K562 (cell line): ENCODE results near the gene TTC28. TPM values are rescaled to one million over a fixed set of nuclear protein-coding genes. Genes with fewer than 3 reads are reported as not detected.

Experiments used
- ETV1 ChIP-seq: fragments of 450-650 bp; conservative IDR thresholded peaks from 2 replicates; pipeline ENCODE4 v1.6.1; 2016; ENCODE audit warnings: missing genetic modification characterization, control low read depth, low read depth, missing compliant biosample characterization
- FOXA1 ChIP-seq: fragments of 450-650 bp; IDR thresholded peaks from 2 replicates; pipeline ENCODE4 v1.6.1; 2016; ENCODE audit warnings: mild to moderate bottlenecking, borderline replicate concordance
- GATAD2A ChIP-seq: fragments of 450-650 bp; IDR thresholded peaks from 2 replicates; pipeline ENCODE4 v1.6.1; 2017
- GATAD2B ChIP-seq: fragments of 450-650 bp; IDR thresholded peaks from 2 replicates; pipeline ENCODE4 v1.6.1; 2017; ENCODE audit warnings: mild to moderate bottlenecking, borderline replicate concordance
- KAT2B ChIP-seq: IDR thresholded peaks from one replicate; pipeline ENCODE4 v1.6.1; 2012; ENCODE audit warnings: low read depth, mild to moderate bottlenecking, control low read depth, inconsistent platforms, low read length, moderate library complexity
- NFE2 ChIP-seq: IDR thresholded peaks from 2 replicates; pipeline ENCODE4 v1.6.1; 2014; ENCODE audit warnings: antibody characterized with exemption, low read depth
- POU5F1 ChIP-seq: fragments of 150-350 bp; IDR thresholded peaks from 2 replicates; pipeline ENCODE4 v1.6.1; 2014; ENCODE audit warnings: borderline replicate concordance, low read length, low read depth, mild to moderate bottlenecking; ENCODE audit not compliant: partially characterized antibody
- SOX6 ChIP-seq: fragments of 450-650 bp; IDR thresholded peaks from 2 replicates; pipeline ENCODE4 v1.6.1; 2014; ENCODE audit warnings: mild to moderate bottlenecking
- ZNF766 ChIP-seq: fragments of 200-800 bp; sonication (Bioruptor generic); conservative IDR thresholded peaks from 2 replicates; pipeline ENCODE4 v1.6.1; 2016; ENCODE audit warnings: missing genetic modification characterization, missing compliant biosample characterization
- polyA plus RNA-seq, 8 experiments: library from polyadenylated mRNA; depleted of rRNA in 4 of 8; stranded (reverse) in 5 of 8; unstranded in 3 of 8; fragments of >200 nt; fragmentation: Nextera tagmentation in 2 of 8; fragmentation: Illumina TruSeq in 1 of 8; extraction: Ambion mirVana in 2 of 8; extraction: Trizol in 1 of 8; gene quantifications; 2 replicates each; pipeline versions ENCODE4 v1.2.1 to v1.2.3, GENCODE V29; 2011 to 2014; ENCODE audit warnings: inconsistent platforms in 1 of 8, missing spikeins in 1 of 8
- total RNA-seq, 7 experiments: library from RNA; depleted of rRNA in 6 of 7; stranded (reverse); fragments of >200 nt in 6 of 7; fragmentation: Illumina TruSeq in 2 of 7; extraction: Trizol in 2 of 7; gene quantifications; 2 replicates each; pipeline versions ENCODE4 v1.2.1 to v1.2.3, GENCODE V29; 2011 to 2021; ENCODE audit warnings: low replicate concordance in 1 of 7
- TF ChIP-seq, protein P1 (sequence below), 2 experiments: fragments of 450-650 bp in 1 of 2; sonication (generic) in 1 of 2; formaldehyde crosslinking in 1 of 2; IDR thresholded peaks; 2 replicates each; pipeline versions ENCODE4 v1.7.1 to v1.9.0; 2016 to 2022; ENCODE audit warnings: inconsistent platforms in 1 of 2, mild to moderate bottlenecking in 1 of 2, missing genetic modification reagents in 1 of 2
- TF ChIP-seq, protein P2 (sequence below): sonication (generic); formaldehyde crosslinking; IDR thresholded peaks from 2 replicates; pipeline ENCODE4 v1.8.1; 2023; ENCODE audit warnings: mild to moderate bottlenecking, missing genetic modification reagents, moderate library complexity
- TF ChIP-seq, protein P3 (sequence below): sonication (generic); formaldehyde crosslinking; IDR thresholded peaks from 2 replicates; pipeline ENCODE4 v1.8.0; 2022; ENCODE audit warnings: mild to moderate bottlenecking, missing genetic modification reagents
- TF ChIP-seq, protein P4 (sequence below): fragments of 250-450 bp; sonication (Bioruptor Pico); IDR thresholded peaks from 2 replicates; pipeline ENCODE4 v1.8.0; 2021; ENCODE audit warnings: moderate library complexity, mild to moderate bottlenecking, inconsistent platforms

The TTC28 gene
- total and polyA plus RNA-seq, 9 of the 15 experiments (the other 6 are each of a cell fraction or from before 2014, with no cell fraction given), result 0.22 to 10.7 (median 3.1) TPM

DNA sequence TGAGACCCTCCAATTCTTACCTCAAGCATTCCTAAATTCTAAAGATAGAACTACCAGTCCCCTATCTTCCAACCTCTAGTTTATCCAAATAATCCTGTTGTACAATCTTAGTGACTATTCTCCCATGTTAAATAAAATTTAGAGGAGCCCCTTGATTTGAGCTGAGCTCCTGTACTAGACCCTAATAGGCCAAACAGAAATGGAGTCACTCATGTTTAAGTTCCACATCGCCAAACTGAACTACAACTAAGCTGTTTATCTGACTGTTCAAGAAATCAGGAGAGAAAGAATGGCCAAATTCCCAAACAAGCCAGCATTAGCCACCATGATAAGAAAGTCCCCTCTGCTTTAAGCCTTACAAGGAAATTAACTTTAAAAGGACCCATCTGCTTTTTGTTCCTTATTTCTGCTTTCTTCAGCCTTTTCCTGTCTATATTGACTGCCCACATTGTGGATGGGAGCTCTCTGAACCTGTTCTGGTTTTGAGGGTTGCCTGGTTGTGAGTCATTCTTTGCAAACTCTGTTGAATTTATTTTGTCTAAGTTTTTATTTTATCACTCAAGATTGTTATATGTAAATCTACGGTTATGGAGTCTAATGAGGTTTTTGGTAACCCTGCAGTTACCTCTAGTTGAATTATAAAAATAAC is 90.4 kb downstream of the TTC28 start (continued):
- TF ChIP-seq, protein P1, sequence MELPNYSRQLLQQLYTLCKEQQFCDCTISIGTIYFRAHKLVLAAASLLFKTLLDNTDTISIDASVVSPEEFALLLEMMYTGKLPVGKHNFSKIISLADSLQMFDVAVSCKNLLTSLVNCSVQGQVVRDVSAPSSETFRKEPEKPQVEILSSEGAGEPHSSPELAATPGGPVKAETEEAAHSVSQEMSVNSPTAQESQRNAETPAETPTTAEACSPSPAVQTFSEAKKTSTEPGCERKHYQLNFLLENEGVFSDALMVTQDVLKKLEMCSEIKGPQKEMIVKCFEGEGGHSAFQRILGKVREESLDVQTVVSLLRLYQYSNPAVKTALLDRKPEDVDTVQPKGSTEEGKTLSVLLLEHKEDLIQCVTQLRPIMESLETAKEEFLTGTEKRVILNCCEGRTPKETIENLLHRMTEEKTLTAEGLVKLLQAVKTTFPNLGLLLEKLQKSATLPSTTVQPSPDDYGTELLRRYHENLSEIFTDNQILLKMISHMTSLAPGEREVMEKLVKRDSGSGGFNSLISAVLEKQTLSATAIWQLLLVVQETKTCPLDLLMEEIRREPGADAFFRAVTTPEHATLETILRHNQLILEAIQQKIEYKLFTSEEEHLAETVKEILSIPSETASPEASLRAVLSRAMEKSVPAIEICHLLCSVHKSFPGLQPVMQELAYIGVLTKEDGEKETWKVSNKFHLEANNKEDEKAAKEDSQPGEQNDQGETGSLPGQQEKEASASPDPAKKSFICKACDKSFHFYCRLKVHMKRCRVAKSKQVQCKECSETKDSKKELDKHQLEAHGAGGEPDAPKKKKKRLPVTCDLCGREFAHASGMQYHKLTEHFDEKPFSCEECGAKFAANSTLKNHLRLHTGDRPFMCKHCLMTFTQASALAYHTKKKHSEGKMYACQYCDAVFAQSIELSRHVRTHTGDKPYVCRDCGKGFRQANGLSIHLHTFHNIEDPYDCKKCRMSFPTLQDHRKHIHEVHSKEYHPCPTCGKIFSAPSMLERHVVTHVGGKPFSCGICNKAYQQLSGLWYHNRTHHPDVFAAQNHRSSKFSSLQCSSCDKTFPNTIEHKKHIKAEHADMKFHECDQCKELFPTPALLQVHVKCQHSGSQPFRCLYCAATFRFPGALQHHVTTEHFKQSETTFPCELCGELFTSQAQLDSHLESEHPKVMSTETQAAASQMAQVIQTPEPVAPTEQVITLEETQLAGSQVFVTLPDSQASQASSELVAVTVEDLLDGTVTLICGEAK (IDR thresholded peaks at IDR 0.05), result no peak
- TF ChIP-seq, protein P1 (CRISPR knock-in tag; IDR thresholded peaks at IDR 0.05), result no peak
- TF ChIP-seq, protein P2, sequence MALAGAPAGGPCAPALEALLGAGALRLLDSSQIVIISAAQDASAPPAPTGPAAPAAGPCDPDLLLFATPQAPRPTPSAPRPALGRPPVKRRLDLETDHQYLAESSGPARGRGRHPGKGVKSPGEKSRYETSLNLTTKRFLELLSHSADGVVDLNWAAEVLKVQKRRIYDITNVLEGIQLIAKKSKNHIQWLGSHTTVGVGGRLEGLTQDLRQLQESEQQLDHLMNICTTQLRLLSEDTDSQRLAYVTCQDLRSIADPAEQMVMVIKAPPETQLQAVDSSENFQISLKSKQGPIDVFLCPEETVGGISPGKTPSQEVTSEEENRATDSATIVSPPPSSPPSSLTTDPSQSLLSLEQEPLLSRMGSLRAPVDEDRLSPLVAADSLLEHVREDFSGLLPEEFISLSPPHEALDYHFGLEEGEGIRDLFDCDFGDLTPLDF (CRISPR knock-in tag), result no peak
- TF ChIP-seq GATAD2A, result no peak
- no peak for TF ChIP-seq ETV1 (tag)
- TF ChIP-seq GATAD2B, result no peak
- TF ChIP-seq ZNF766 (CRISPR knock-in tag), result peak; percentile 63
- no peak for TF ChIP-seq FOXA1
- TF ChIP-seq SOX6, result no peak
- no peak for TF ChIP-seq NFE2
- no peak for TF ChIP-seq POU5F1
- TF ChIP-seq, protein P3, sequence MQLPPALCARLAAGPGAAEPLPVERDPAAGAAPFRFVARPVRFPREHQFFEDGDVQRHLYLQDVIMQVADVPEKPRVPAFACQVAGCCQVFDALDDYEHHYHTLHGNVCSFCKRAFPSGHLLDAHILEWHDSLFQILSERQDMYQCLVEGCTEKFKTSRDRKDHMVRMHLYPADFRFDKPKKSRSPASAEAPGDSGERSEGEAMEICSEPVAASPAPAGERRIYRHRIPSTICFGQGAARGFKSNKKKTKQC (CRISPR knock-in tag), result no peak
- no peak for TF ChIP-seq KAT2B
- TF ChIP-seq, protein P4, sequence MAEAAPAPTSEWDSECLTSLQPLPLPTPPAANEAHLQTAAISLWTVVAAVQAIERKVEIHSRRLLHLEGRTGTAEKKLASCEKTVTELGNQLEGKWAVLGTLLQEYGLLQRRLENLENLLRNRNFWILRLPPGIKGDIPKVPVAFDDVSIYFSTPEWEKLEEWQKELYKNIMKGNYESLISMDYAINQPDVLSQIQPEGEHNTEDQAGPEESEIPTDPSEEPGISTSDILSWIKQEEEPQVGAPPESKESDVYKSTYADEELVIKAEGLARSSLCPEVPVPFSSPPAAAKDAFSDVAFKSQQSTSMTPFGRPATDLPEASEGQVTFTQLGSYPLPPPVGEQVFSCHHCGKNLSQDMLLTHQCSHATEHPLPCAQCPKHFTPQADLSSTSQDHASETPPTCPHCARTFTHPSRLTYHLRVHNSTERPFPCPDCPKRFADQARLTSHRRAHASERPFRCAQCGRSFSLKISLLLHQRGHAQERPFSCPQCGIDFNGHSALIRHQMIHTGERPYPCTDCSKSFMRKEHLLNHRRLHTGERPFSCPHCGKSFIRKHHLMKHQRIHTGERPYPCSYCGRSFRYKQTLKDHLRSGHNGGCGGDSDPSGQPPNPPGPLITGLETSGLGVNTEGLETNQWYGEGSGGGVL (CRISPR knock-in tag), result no peak
